K562 (cell line): ENCODE measurements around the gene ZNF296. TPM values are rescaled to one million over a fixed set of nuclear protein-coding genes. Genes with fewer than 3 reads are reported as not detected.

ENCODE experiments used
- CBFB ChIP-seq: sonication (generic); formaldehyde crosslinking; IDR thresholded peaks from 2 replicates; pipeline ENCODE4 v1.4.0; 2020; ENCODE audit warnings: mild to moderate bottlenecking, missing genetic modification reagents
- DPF2 ChIP-seq: fragments of 450-650 bp; IDR thresholded peaks from 2 replicates; pipeline ENCODE4 v1.6.1; 2016
- ETV6 ChIP-seq, 3 experiments: fragments of 150-350 bp in 1 of 3; sonication (generic) in 1 of 3; formaldehyde crosslinking in 1 of 3; IDR thresholded peaks; 2 replicates each; pipeline versions ENCODE4 v1.6.1 to v1.8.0; 2014 to 2022; ENCODE audit warnings: borderline replicate concordance in 2 of 3, low read depth in 2 of 3, antibody characterized with exemption in 1 of 3, low read length in 1 of 3, mild to moderate bottlenecking in 1 of 3, missing genetic modification reagents in 1 of 3
- JUND ChIP-seq, 2 experiments: IDR thresholded peaks; 2 replicates in 1 of 2; 3 replicates in 1 of 2; pipeline ENCODE4 v1.6.1; 2011; ENCODE audit warnings: borderline replicate concordance in 2 of 2, low read depth in 2 of 2, low read length in 2 of 2, improper control_type of control experiment in 1 of 2, missing biosample characterization in 1 of 2, missing genetic modification characterization in 1 of 2, missing genetic modification reagents in 1 of 2
- NFIC ChIP-seq: fragments of 450-650 bp; IDR thresholded peaks from 2 replicates; pipeline ENCODE4 v1.6.1; 2017; ENCODE audit warnings: mild to moderate bottlenecking, inconsistent platforms
- NR2C1 ChIP-seq, 2 experiments: fragments of 450-650 bp; IDR thresholded peaks; 2 replicates each; pipeline ENCODE4 v1.6.1; 2017; ENCODE audit warnings: mild to moderate bottlenecking in 2 of 2, antibody characterized with exemption in 1 of 2, inconsistent platforms in 1 of 2, missing compliant biosample characterization in 1 of 2, missing genetic modification characterization in 1 of 2
- PTTG1 ChIP-seq: fragments of 450-650 bp; IDR thresholded peaks from 2 replicates; pipeline ENCODE4 v1.6.1; 2016; ENCODE audit warnings: low read depth, mild to moderate bottlenecking, missing genetic modification characterization, missing compliant biosample characterization
- SMARCE1 ChIP-seq: fragments of 450-650 bp; IDR thresholded peaks from 2 replicates; pipeline ENCODE4 v1.7.1; 2016; ENCODE audit warnings: mild to moderate bottlenecking
- THAP12 ChIP-seq: fragments of 250-450 bp; sonication (Bioruptor Pico); IDR thresholded peaks from 2 replicates; pipeline ENCODE4 v1.9.0; 2021; ENCODE audit warnings: mild to moderate bottlenecking, inconsistent platforms
- ZKSCAN1 ChIP-seq: fragments of 150-350 bp; IDR thresholded peaks from 2 replicates; pipeline ENCODE4 v1.6.1; 2016; ENCODE audit warnings: low read depth, low read length
- ZNF589 ChIP-seq: fragments of 200-800 bp; sonication (Bioruptor generic); IDR thresholded peaks from 2 replicates; pipeline ENCODE4 v1.6.1; 2016; ENCODE audit warnings: low read depth, missing genetic modification characterization, missing compliant biosample characterization
- ZNF696 ChIP-seq: fragments of 250-450 bp; sonication (Bioruptor Pico); conservative IDR thresholded peaks from 2 replicates; pipeline ENCODE4 v1.4.0; 2020; ENCODE audit warnings: mild to moderate bottlenecking, moderate library complexity
- ZNF76 ChIP-seq: fragments of 250-450 bp; sonication (Bioruptor Pico); IDR thresholded peaks from 2 replicates; pipeline ENCODE4 v1.4.0; 2020; ENCODE audit warnings: mild to moderate bottlenecking, moderate library complexity, borderline replicate concordance
- polyA plus RNA-seq, 8 experiments: library from polyadenylated mRNA; depleted of rRNA in 4 of 8; stranded (reverse) in 5 of 8; unstranded in 3 of 8; fragments of >200 nt; fragmentation: Nextera tagmentation in 2 of 8; fragmentation: Illumina TruSeq in 1 of 8; extraction: Ambion mirVana in 2 of 8; extraction: Trizol in 1 of 8; gene quantifications; 2 replicates each; pipeline versions ENCODE4 v1.2.1 to v1.2.3, GENCODE V29; 2011 to 2014; ENCODE audit warnings: inconsistent platforms in 1 of 8, missing spikeins in 1 of 8
- total RNA-seq, 7 experiments: library from RNA; depleted of rRNA in 6 of 7; stranded (reverse); fragments of >200 nt in 6 of 7; fragmentation: Illumina TruSeq in 2 of 7; extraction: Trizol in 2 of 7; gene quantifications; 2 replicates each; pipeline versions ENCODE4 v1.2.1 to v1.2.3, GENCODE V29; 2011 to 2021; ENCODE audit warnings: low replicate concordance in 1 of 7
- TF ChIP-seq, protein P1 (sequence below): fragments of 250-450 bp; sonication (Bioruptor Pico); IDR thresholded peaks from 2 replicates; pipeline ENCODE4 v1.4.0; 2020
- TF ChIP-seq, protein P2 (sequence below): fragments of 450-650 bp; formaldehyde crosslinking; IDR thresholded peaks from 2 replicates; pipeline ENCODE4 v1.4.0; 2020; ENCODE audit warnings: mild to moderate bottlenecking, mixed read lengths
- TF ChIP-seq, protein P3 (sequence below): fragments of 250-450 bp; sonication (Bioruptor Pico); IDR thresholded peaks from 2 replicates; pipeline ENCODE4 v1.8.0; 2021; ENCODE audit warnings: mild to moderate bottlenecking, moderate library complexity
- TF ChIP-seq, protein P4 (sequence below): sonication (generic); formaldehyde crosslinking; IDR thresholded peaks from 2 replicates; pipeline ENCODE4 v1.8.0; 2022; ENCODE audit warnings: mild to moderate bottlenecking, missing genetic modification reagents

ZNF296 gene
- total and polyA plus RNA-seq, 9 of the 15 experiments (the other 6 are each of a cell fraction or from before 2014, with no cell fraction given) = 0.03 to 8.8 (median 0.47) TPM; not detected in 1

GRCh38 chr19:45059258-45059965, 16.9 kb downstream of the ZNF296 start (continued):
- TF ChIP-seq THAP12 (CRISPR knock-in tag) (no peak), PTTG1 (no peak), NR2C1 (IDR thresholded peaks at IDR 0.05) (no peak), NR2C1 (tag; IDR thresholded peaks at IDR 0.05) (no peak), JUND (IDR thresholded peaks at IDR 0.05; ENCODE audit: borderline replicate concordance, low read depth, low read length) (peak; percentile 45; the same call in 1 of the 2 replicates), JUND (tag; IDR thresholded peaks at IDR 0.05; ENCODE audit: borderline replicate concordance, low read depth, low read length) (no peak; the same call in 2 of the 3 replicates), NFIC (no peak), ZNF696 (CRISPR knock-in tag) (no peak), ZKSCAN1 (peak; percentile 68), SMARCE1 (no peak), ZNF589 (CRISPR knock-in tag) (no peak), CBFB (CRISPR knock-in tag) (no peak), ZNF76 (CRISPR knock-in tag) (no peak), ETV6 (IDR thresholded peaks at IDR 0.05; ENCODE audit: borderline replicate concordance in 1 of 2, low read depth in 2 of 2, low read length in 1 of 2) (no peak), ETV6 (CRISPR knock-in tag; IDR thresholded peaks at IDR 0.05; ENCODE audit: borderline replicate concordance) (no peak), DPF2 (no peak)
- TF ChIP-seq, protein P1, sequence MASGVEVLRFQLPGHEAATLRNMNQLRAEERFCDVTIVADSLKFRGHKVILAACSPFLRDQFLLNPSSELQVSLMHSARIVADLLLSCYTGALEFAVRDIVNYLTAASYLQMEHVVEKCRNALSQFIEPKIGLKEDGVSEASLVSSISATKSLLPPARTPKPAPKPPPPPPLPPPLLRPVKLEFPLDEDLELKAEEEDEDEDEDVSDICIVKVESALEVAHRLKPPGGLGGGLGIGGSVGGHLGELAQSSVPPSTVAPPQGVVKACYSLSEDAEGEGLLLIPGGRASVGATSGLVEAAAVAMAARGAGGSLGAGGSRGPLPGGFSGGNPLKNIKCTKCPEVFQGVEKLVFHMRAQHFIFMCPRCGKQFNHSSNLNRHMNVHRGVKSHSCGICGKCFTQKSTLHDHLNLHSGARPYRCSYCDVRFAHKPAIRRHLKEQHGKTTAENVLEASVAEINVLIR (CRISPR knock-in tag) = no peak
- TF ChIP-seq, protein P2, sequence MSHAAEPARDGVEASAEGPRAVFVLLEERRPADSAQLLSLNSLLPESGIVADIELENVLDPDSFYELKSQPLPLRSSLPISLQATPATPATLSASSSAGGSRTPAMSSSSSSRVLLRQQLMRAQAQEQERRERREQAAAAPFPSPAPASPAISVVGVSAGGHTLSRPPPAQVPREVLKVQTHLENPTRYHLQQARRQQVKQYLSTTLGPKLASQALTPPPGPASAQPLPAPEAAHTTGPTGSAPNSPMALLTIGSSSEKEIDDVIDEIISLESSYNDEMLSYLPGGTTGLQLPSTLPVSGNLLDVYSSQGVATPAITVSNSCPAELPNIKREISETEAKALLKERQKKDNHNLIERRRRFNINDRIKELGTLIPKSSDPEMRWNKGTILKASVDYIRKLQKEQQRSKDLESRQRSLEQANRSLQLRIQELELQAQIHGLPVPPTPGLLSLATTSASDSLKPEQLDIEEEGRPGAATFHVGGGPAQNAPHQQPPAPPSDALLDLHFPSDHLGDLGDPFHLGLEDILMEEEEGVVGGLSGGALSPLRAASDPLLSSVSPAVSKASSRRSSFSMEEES (CRISPR knock-in tag) = no peak
- TF ChIP-seq, protein P3, sequence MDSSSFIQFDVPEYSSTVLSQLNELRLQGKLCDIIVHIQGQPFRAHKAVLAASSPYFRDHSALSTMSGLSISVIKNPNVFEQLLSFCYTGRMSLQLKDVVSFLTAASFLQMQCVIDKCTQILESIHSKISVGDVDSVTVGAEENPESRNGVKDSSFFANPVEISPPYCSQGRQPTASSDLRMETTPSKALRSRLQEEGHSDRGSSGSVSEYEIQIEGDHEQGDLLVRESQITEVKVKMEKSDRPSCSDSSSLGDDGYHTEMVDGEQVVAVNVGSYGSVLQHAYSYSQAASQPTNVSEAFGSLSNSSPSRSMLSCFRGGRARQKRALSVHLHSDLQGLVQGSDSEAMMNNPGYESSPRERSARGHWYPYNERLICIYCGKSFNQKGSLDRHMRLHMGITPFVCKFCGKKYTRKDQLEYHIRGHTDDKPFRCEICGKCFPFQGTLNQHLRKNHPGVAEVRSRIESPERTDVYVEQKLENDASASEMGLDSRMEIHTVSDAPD = no peak
- TF ChIP-seq, protein P4, sequence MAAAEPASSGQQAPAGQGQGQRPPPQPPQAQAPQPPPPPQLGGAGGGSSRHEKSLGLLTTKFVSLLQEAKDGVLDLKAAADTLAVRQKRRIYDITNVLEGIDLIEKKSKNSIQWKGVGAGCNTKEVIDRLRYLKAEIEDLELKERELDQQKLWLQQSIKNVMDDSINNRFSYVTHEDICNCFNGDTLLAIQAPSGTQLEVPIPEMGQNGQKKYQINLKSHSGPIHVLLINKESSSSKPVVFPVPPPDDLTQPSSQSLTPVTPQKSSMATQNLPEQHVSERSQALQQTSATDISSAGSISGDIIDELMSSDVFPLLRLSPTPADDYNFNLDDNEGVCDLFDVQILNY (CRISPR knock-in tag) = no peak
